NT2/D1 (cell line): ENCODE data around the gene PRKCSH.

Experiments
- SUZ12 ChIP-seq: IDR thresholded peaks from 2 replicates; pipeline ENCODE4 v1.6.1; 2011; ENCODE audit not compliant: insufficient read length, insufficient read depth; ENCODE audit errors: extremely low read depth
- YY1 ChIP-seq: IDR thresholded peaks from 2 replicates; pipeline ENCODE4 v1.6.1; 2011; ENCODE audit not compliant: insufficient read length, insufficient read depth

- no peak for TF ChIP-seq SUZ12
- TF ChIP-seq YY1, result no peak
These were observed 26.8 kb upstream of the PRKCSH start for GRCh38 chr19:11408591-11408990.
